Neutrophil (primary cell): ENCODE results near the gene SH3BGRL2.

ENCODE experiments used
- H3K27ac ChIP-seq: fragments of 200-600 bp; sonication (generic); 2 replicates; pipeline ENCODE4 v1.5.1; 2016; ENCODE audit warnings: mild to moderate bottlenecking, moderate library complexity
- H3K27me3 ChIP-seq: fragments of 200-600 bp; sonication (generic); 2 replicates; pipeline ENCODE4 v1.6.0; 2016; ENCODE audit warnings: mild to moderate bottlenecking
- H3K36me3 ChIP-seq: fragments of 200-600 bp; sonication (generic); 2 replicates; pipeline ENCODE4 v1.5.1; 2017
- H3K4me1 ChIP-seq, 2 experiments: fragments of 200-600 bp in 1 of 2; sonication (generic) in 1 of 2; 1 replicate in 1 of 2; 2 replicates in 1 of 2; pipeline versions ENCODE4 v1.5.1 to v1.6.1; 2013 to 2016; ENCODE audit warnings: low read depth in 1 of 2, low read length in 1 of 2, mild to moderate bottlenecking in 1 of 2, moderate library complexity in 1 of 2; ENCODE audit not compliant: control insufficient read depth in 1 of 2, insufficient read depth in 1 of 2
- H3K4me3 ChIP-seq, 2 experiments: fragments of 200-600 bp in 1 of 2; sonication (generic) in 1 of 2; 1 replicate in 1 of 2; 2 replicates in 1 of 2; pipeline ENCODE4 v1.5.1; 2013 to 2016; ENCODE audit warnings: low read depth in 1 of 2, low read length in 1 of 2, mild to moderate bottlenecking in 1 of 2, moderate library complexity in 1 of 2
- H3K9me3 ChIP-seq: fragments of 200-600 bp; sonication (generic); 2 replicates; pipeline ENCODE4 v1.5.1; 2016
- TF ChIP-seq, protein P1 (sequence below): fragments of 200-600 bp; sonication (generic); IDR thresholded peaks from 2 replicates; pipeline ENCODE4 v1.5.1; 2016; ENCODE audit warnings: antibody characterized with exemption

The SH3BGRL2 gene

DNA sequence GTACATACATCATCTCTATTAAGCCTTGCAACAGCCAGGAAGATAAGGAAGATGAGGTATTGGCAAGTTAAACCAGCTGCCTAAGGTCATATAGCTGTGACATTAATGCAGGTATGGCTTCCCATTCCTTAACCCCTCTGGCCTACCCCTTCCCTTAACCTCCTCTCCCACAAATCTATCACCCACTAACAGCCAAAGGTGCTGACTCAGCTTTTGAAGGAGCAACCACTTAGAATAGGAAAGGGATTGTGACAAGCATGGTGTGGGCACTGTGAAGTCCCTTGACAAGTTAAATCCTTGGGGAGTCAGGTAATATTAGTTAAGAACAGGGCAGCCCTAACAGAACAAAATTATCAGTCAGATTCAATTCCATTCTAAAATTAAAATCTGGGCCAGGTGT, 5.4 kb upstream of the SH3BGRL2 start:
- H3K9me3 ChIP-seq = no peaks in the 10 kb centered on the region
- no peak overlapping the region for H3K27ac ChIP-seq
- peaks cover 26% of the 10 kb centered on the region for H3K27me3 ChIP-seq
- no peaks in the 10 kb centered on the region for H3K36me3 ChIP-seq
- peaks cover 0 to under 1% of the 10 kb centered on the region in 2 experiments for H3K4me1 ChIP-seq
- TF ChIP-seq, protein P1, sequence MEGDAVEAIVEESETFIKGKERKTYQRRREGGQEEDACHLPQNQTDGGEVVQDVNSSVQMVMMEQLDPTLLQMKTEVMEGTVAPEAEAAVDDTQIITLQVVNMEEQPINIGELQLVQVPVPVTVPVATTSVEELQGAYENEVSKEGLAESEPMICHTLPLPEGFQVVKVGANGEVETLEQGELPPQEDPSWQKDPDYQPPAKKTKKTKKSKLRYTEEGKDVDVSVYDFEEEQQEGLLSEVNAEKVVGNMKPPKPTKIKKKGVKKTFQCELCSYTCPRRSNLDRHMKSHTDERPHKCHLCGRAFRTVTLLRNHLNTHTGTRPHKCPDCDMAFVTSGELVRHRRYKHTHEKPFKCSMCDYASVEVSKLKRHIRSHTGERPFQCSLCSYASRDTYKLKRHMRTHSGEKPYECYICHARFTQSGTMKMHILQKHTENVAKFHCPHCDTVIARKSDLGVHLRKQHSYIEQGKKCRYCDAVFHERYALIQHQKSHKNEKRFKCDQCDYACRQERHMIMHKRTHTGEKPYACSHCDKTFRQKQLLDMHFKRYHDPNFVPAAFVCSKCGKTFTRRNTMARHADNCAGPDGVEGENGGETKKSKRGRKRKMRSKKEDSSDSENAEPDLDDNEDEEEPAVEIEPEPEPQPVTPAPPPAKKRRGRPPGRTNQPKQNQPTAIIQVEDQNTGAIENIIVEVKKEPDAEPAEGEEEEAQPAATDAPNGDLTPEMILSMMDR = no peak
- H3K4me3 ChIP-seq = no peak overlapping the region

DNA sequence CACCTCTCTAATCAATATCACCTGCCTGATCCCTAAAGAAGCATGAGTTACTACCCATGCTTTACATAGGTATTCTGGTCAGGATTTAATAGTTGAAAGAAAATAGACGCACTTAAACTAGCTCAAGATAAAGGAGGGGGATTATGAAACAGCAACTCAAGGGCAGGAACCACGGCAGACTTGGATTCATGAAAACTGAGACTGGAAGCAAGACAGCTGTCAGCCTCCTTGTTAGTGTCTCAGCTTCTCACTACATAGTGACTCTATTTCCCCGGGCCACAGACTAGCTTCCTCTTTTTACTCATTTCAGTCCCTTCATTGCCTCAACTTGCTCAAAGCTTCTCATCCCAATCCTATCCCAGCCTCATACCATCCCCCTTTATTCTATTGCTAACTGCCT, 4.3 kb upstream of the SH3BGRL2 start:
- Histone ChIP-seq H3K4me3 (no peak overlapping the region), H3K27me3 (peaks cover 37% of the 10 kb centered on the region), H3K9me3 (no peaks in the 10 kb centered on the region), H3K4me1 (peaks cover 0 to 11% of the 10 kb centered on the region in 2 experiments), H3K36me3 (no peaks in the 10 kb centered on the region), H3K27ac (no peak overlapping the region)
- TF ChIP-seq, protein P1 = no peak

DNA sequence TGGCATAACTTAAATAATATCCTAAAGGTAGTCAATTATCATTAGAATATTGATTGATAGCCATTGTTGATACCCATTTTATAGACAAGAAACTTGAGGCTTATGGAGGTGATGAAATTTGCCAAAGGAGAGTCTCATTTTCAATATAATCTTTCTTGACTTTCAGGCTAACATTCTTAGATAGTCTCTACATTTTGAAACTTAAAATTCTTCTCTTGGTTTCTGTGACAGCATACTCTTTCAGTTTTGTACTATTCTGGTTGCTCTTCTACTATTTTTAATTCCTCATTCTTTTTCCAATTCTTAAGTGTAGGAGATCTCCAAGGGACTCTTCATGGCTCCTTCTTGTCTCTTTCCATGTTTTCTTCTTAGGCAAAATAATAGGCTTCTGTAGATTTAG, 3.7 kb upstream of the SH3BGRL2 start:
- TF ChIP-seq, protein P1 = no peak
- no peak overlapping the region for H3K27ac ChIP-seq
- H3K4me1 ChIP-seq = peaks cover 0 to 11% of the 10 kb centered on the region in 2 experiments
- peaks cover 43% of the 10 kb centered on the region for H3K27me3 ChIP-seq
- no peaks in the 10 kb centered on the region for H3K36me3 ChIP-seq
- H3K4me3 ChIP-seq = no peak overlapping the region
- H3K9me3 ChIP-seq = no peaks in the 10 kb centered on the region

DNA sequence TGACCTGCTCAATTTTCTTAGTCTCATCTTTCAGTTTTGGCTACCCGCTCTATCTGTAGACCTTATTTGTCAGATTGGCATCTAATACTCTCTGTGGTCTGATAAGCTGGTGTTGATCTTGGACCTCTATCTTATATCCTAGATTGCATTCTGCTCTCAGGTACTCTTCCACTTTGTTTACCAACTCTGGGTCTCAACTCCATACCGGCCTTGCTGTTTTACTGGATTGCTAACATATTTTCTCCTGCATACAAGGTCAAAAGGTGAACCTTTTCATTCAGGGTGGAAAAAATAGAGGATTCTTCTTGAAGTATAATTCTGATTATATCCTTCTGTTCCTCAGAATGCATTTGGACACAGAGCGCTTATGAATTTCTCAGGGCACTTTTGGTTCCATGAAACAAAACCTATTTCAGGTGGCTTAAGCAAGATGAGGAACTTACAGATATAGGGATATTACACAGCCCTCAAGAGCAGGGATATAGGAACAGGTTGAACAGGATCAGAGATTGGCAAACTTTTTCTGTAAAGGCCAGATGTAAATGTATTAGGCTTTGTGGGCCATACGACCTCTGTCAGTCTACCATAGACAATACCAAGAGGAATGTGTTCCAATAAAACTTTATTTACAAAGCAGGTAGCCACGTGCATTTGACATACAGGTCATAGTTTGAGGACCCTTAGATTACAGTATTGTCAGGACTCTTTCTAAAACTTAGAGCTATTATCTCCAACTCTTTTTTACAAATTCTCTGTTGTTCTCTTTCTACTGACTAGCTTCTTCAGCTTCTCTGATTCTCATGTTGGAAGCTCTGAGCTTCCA, 2.5 kb upstream of the SH3BGRL2 start:
- Histone ChIP-seq H3K36me3 (no peaks in the 10 kb centered on the region), H3K27ac (no peak overlapping the region), H3K9me3 (no peaks in the 10 kb centered on the region), H3K27me3 (peaks cover 56% of the 10 kb centered on the region), H3K4me3 (no peak overlapping the region), H3K4me1 (peaks cover 0 to 11% of the 10 kb centered on the region in 2 experiments)
- TF ChIP-seq, protein P1 = no peak

DNA sequence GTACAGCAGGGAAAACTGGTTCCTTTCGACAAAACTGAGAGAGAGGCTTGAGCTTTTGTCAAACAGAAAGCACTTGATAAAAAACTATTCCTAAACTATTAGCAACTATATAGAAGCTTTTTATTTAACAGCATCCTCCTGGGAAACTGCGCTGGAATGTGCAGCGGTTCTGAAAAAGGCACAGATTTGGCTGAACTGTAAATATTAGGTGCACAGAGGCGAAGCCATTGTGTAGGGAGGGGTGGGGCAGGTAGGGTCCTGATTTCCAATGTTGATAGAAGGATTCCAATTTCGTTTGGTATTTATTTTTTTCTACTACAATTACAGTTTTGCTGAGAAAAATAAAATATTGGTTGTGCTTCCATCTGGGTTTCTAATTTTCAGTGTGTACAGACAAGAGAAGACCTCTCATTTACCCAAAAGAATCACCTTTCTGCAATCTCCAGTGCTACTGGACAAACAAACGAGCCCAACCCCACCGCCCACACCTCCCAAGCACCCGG, 698 bp upstream of the SH3BGRL2 start:
- TF ChIP-seq, protein P1 = no peak
- H3K9me3 ChIP-seq = no peaks in the 10 kb centered on the region
- H3K36me3 ChIP-seq = no peaks in the 10 kb centered on the region
- H3K27ac ChIP-seq = no peak overlapping the region
- H3K4me3 ChIP-seq = no peak overlapping the region
- peaks cover 68% of the 10 kb centered on the region for H3K27me3 ChIP-seq
- H3K4me1 ChIP-seq = peaks cover 0 to 11% of the 10 kb centered on the region in 2 experiments
